IMR-90 (cell line): ENCODE results near the gene PRKAG2. TPM values are rescaled to one million over a fixed set of nuclear protein-coding genes. Genes with fewer than 3 reads are reported as not detected.

Experiments
- ATAC-seq: fragments of 200-7000 bp; cut with Tn5 transposase; 2 replicates; pipeline ENCODE4 v1.9.1; 2020; ENCODE audit warnings: low read depth, mild to moderate bottlenecking, moderate library complexity
- BruUV-seq: library from RNA; stranded (reverse); fragments of 400-500 nt; replicated peaks from 2 replicates; lab custom pipeline; 2021; lab: Mats Ljungman, UMichigan
- CTCF ChIA-PET: fragments of 300-600 bp; formaldehyde crosslinking; extraction: SDS; loops from one replicate; lab custom pipeline; 2021; ENCODE audit warnings: antibody characterized with exemption; lab: Yijun Ruan, JAX
- POLR2A ChIA-PET: fragments of 300-600 bp; sonication (Branson Sonifier 250); formaldehyde crosslinking; loops from one replicate; lab custom pipeline; 2022; ENCODE audit warnings: antibody characterized with exemption; ENCODE audit not compliant: unreplicated experiment; lab: Charles Lee
- DNase-seq: peaks from one replicate; pipeline ENCODE4 v3.0.0; 2013
- H2AFZ ChIP-seq: replicated peaks from 2 replicates; pipeline ENCODE3; 2013; ENCODE audit warnings: low read length, mild to moderate bottlenecking; ENCODE audit not compliant: poor library complexity
- H2AK5ac ChIP-seq: 2 replicates; pipeline ENCODE4 v1.6.1; 2013; ENCODE audit warnings: low read depth, low read length, inconsistent platforms
- H2AK9ac ChIP-seq: replicated peaks from 2 replicates; pipeline ENCODE3; 2013; ENCODE audit warnings: mild to moderate bottlenecking, low read depth, low read length, moderate library complexity; ENCODE audit not compliant: poor library complexity
- H2BK120ac ChIP-seq: 2 replicates; pipeline ENCODE4 v1.6.1; 2013; ENCODE audit warnings: low read depth, low read length, inconsistent platforms
- H2BK15ac ChIP-seq: 3 replicates; pipeline ENCODE4 v1.6.1; 2013; ENCODE audit warnings: low read depth, low read length, inconsistent platforms
- H2BK20ac ChIP-seq: 2 replicates; pipeline ENCODE4 v1.6.1; 2013; ENCODE audit warnings: low read depth, mild to moderate bottlenecking, inconsistent platforms, low read length, moderate library complexity
- H2BK5ac ChIP-seq: 2 replicates; pipeline ENCODE4 v1.6.1; 2013; ENCODE audit warnings: mild to moderate bottlenecking, low read depth, low read length, inconsistent platforms; ENCODE audit not compliant: poor library complexity, severe bottlenecking
- H3K14ac ChIP-seq: replicated peaks from 2 replicates; pipeline ENCODE4 v1.6.1; 2013; ENCODE audit warnings: low read depth, low read length, inconsistent platforms
- H3K18ac ChIP-seq: 2 replicates; pipeline ENCODE4 v1.6.1; 2013; ENCODE audit warnings: low read depth, low read length, control low read depth
- H3K23ac ChIP-seq: 2 replicates; pipeline ENCODE4 v1.6.1; 2013; ENCODE audit warnings: low read depth, low read length, inconsistent platforms
- H3K27ac ChIP-seq: 2 replicates; pipeline ENCODE4 v1.5.1; 2013; ENCODE audit warnings: mild to moderate bottlenecking, control low read depth, low read length; ENCODE audit not compliant: insufficient read depth
- H3K27me3 ChIP-seq: 2 replicates; pipeline ENCODE4 v1.6.1; 2013; ENCODE audit warnings: low read length; ENCODE audit not compliant: control insufficient read depth, insufficient read depth
- H3K36me3 ChIP-seq: 2 replicates; pipeline ENCODE4 v1.6.1; 2013; ENCODE audit warnings: low read length, mixed read lengths; ENCODE audit not compliant: control insufficient read depth, insufficient read depth
- H3K4ac ChIP-seq: 2 replicates; pipeline ENCODE4 v1.6.1; 2013; ENCODE audit warnings: low read depth, low read length, inconsistent platforms
- H3K4me1 ChIP-seq: 2 replicates; pipeline ENCODE4 v1.6.1; 2013; ENCODE audit warnings: low read length, mixed read lengths; ENCODE audit not compliant: control insufficient read depth, insufficient read depth
- H3K4me2 ChIP-seq: 2 replicates; pipeline ENCODE4 v1.6.1; 2013; ENCODE audit warnings: low read depth, mild to moderate bottlenecking, control low read depth, low read length, moderate library complexity
- H3K4me3 ChIP-seq: 2 replicates; pipeline ENCODE4 v1.5.1; 2013; ENCODE audit warnings: low read depth, mild to moderate bottlenecking, control low read depth, low read length, moderate library complexity; ENCODE audit not compliant: insufficient read depth
- H3K56ac ChIP-seq: 2 replicates; pipeline ENCODE4 v1.6.1; 2013; ENCODE audit warnings: low read length, inconsistent platforms; ENCODE audit not compliant: insufficient read depth; ENCODE audit errors: extremely low read depth
- H3K79me1 ChIP-seq, 2 experiments: 2 replicates each; pipeline ENCODE4 v1.6.1; 2013; ENCODE audit warnings: low read length in 2 of 2, inconsistent platforms in 1 of 2, low read depth in 1 of 2
- H3K9ac ChIP-seq: 2 replicates; pipeline ENCODE4 v1.6.1; 2013; ENCODE audit warnings: low read depth, low read length, control low read depth
- H3K9me1 ChIP-seq: 2 replicates; pipeline ENCODE4 v1.6.1; 2013; ENCODE audit warnings: low read length, inconsistent platforms; ENCODE audit not compliant: insufficient read depth
- H3K9me3 ChIP-seq: 2 replicates; pipeline ENCODE4 v1.6.1; 2013; ENCODE audit warnings: low read length; ENCODE audit not compliant: control insufficient read depth, insufficient read depth
- H4K20me1 ChIP-seq: 2 replicates; pipeline ENCODE4 v1.6.1; 2013; ENCODE audit warnings: low read length, inconsistent platforms; ENCODE audit not compliant: insufficient read depth
- H4K5ac ChIP-seq: 2 replicates; pipeline ENCODE4 v1.6.1; 2013; ENCODE audit warnings: mild to moderate bottlenecking, low read depth, low read length, control low read depth
- H4K8ac ChIP-seq, 2 experiments: 2 replicates each; pipeline ENCODE4 v1.6.1; 2013; ENCODE audit warnings: low read depth in 2 of 2, low read length in 2 of 2, control low read depth in 1 of 2, inconsistent platforms in 1 of 2
- H4K91ac ChIP-seq: 2 replicates; pipeline ENCODE4 v1.6.1; 2013; ENCODE audit warnings: low read depth, low read length, inconsistent platforms; ENCODE audit not compliant: insufficient read depth
- BHLHE40 ChIP-seq: fragments of 150-350 bp; IDR thresholded peaks from 2 replicates; pipeline ENCODE4 v1.6.1; 2016; ENCODE audit warnings: mild to moderate bottlenecking, low read depth, low read length
- ELK1 ChIP-seq: fragments of 150-350 bp; IDR thresholded peaks from 2 replicates; pipeline ENCODE4 v1.6.1; 2016; ENCODE audit warnings: low read depth, mild to moderate bottlenecking, low read length, moderate library complexity, borderline replicate concordance
- MAFK ChIP-seq: IDR thresholded peaks from 2 replicates; pipeline ENCODE4 v1.6.1; 2012; ENCODE audit warnings: low read depth, low read length, improper control_type of control experiment
- NFE2L2 ChIP-seq: fragments of 150-350 bp; IDR thresholded peaks from 2 replicates; pipeline ENCODE4 v1.6.1; 2016; ENCODE audit warnings: low read depth, mild to moderate bottlenecking, low read length
- RAD21 ChIP-seq: IDR thresholded peaks from 2 replicates; pipeline ENCODE4 v1.6.1; 2012; ENCODE audit warnings: low read length, improper control_type of control experiment
- RFX5 ChIP-seq: IDR thresholded peaks from 2 replicates; pipeline ENCODE4 v1.8.0; 2012; ENCODE audit warnings: low read depth, mild to moderate bottlenecking, low read length, moderate library complexity
- WGBS, 2 experiments: methylation state at CpG; one replicate each; pipeline versions ENCODE4 v1.1.5 to v1.1.7; 2013; ENCODE audit warnings: missing lambda C conversion rate in 2 of 2; ENCODE audit not compliant: insufficient read length in 1 of 2; ENCODE audit errors: extremely low coverage in 2 of 2; 5-methylcytosine and 5-hydroxymethylcytosine counted together
- dilution Hi-C: fragments of 300-500 bp; cut with HindIII; formaldehyde crosslinking; loops from one replicate; pipeline ENCODE4 v1.14.3; 2018; ENCODE audit warnings: low sequenced_read_pairs; ENCODE audit not compliant: unreplicated experiment
- in situ Hi-C: fragments of 300-500 bp; cut with MboI; formaldehyde crosslinking; loops from 3 replicates; pipeline ENCODE4 v1.14.3; 2019; ENCODE audit warnings: low sequenced_read_pairs, inconsistent platforms, mixed read lengths
- intact Hi-C: fragments of 100-400 bp; cut with micrococcal nuclease; formaldehyde crosslinking; loops from 2 replicates; pipeline ENCODE4 v1.10.0; 2022
- polyA plus RNA-seq, 3 experiments: library from polyadenylated mRNA; depleted of rRNA; stranded (reverse); fragments of >200 nt; gene quantifications; 2 replicates each; pipeline ENCODE4 v1.2.3, GENCODE V29; 2012; ENCODE audit warnings: low replicate concordance in 1 of 3
- total RNA-seq: library from RNA; depleted of rRNA; stranded (reverse); fragments of >200 nt; gene quantifications from 2 replicates; pipeline ENCODE4 v1.2.3, GENCODE V29; 2012

The PRKAG2 gene
- total and polyA plus RNA-seq, 2 of the 4 experiments (the other 2 are of a cell fraction) = 15.4 to 21.6 TPM

- dilution Hi-C loops = no loop called here
- no peak overlapping the region for H3K27ac ChIP-seq
- in situ Hi-C loops = no loop called here
- H3K9me1 ChIP-seq = peaks cover 2% of the 10 kb centered on the region; the same call in 1 of the 2 replicates
- H3K9ac ChIP-seq = no peak overlapping the region
- no peak overlapping the region for H2AK5ac ChIP-seq
- H4K20me1 ChIP-seq = no peaks in the 10 kb centered on the region
- no peak overlapping the region for H2AK9ac ChIP-seq
- ChIA-PET POLR2A (no interaction called here), CTCF (interaction anchor here (0.6 kb wide), 1 partner anchor 222 kb away, joined by 3 read pairs; no protein-coding TSS in a partner anchor)
- intact Hi-C loops = no loop called here
- 75% methylated on average over 2 of the region's 11 CpGs; no CpG with 5 or more reads in 1 of the 2 experiments for WGBS, 2 experiments
- H3K4me1 ChIP-seq = peaks cover 3% of the 10 kb centered on the region; the same call in 1 of the 2 replicates
- ATAC-seq (no peak), DNase-seq (no peak)
- no peak overlapping the region for H3K18ac ChIP-seq
- no peak for TF ChIP-seq NFE2L2
- no peak for TF ChIP-seq BHLHE40
- no peak for TF ChIP-seq ELK1
- no peak for TF ChIP-seq MAFK
- no peak for TF ChIP-seq RAD21
- no peak for TF ChIP-seq RFX5
- H4K91ac ChIP-seq = no peak overlapping the region
- no peak overlapping the region for H3K4ac ChIP-seq
- H2BK15ac ChIP-seq = no peak overlapping the region
- H3K79me1 ChIP-seq = peaks cover 0 to 8% of the 10 kb centered on the region in 2 experiments; a peak in 1 of 4 replicates
- no peak overlapping the region for H4K8ac ChIP-seq
- peak overlapping the region; percentile 5 for H2AFZ ChIP-seq
- no peak overlapping the region for H3K23ac ChIP-seq
- H2BK120ac ChIP-seq = no peak overlapping the region
- H3K27me3 ChIP-seq = no peaks in the 10 kb centered on the region
- BruUV-seq = no TSS peak
- H3K14ac ChIP-seq = no peak overlapping the region
- H3K4me2 ChIP-seq = no peak overlapping the region
- H4K5ac ChIP-seq = no peak overlapping the region
- H2BK5ac ChIP-seq = no peak overlapping the region
- H3K56ac ChIP-seq = no peak overlapping the region
- H3K9me3 ChIP-seq = peaks cover 5% of the 10 kb centered on the region; the same call in 1 of the 2 replicates
- no peaks in the 10 kb centered on the region for H3K36me3 ChIP-seq
- H2BK20ac ChIP-seq = no peak overlapping the region
- H3K4me3 ChIP-seq = no peak overlapping the region
Observed at GRCh38 chr7:151721236-151721635, 155.7 kb downstream of the PRKAG2 start.
